OCI-LY3 (cell line): ENCODE results near the gene EFHC1.

Experiments used
- H2AFZ ChIP-seq: fragments of 200-600, 300-600 bp; shearing (Covaris generic); 2 replicates; pipeline ENCODE4 v1.6.0; 2014; ENCODE audit warnings: antibody characterized with exemption, low read depth, low read length
- H3K27ac ChIP-seq: fragments of 200-600, 300-600 bp; sonication (generic); 2 replicates; pipeline ENCODE4 v1.5.1; 2014; ENCODE audit warnings: mild to moderate bottlenecking, low read length, moderate library complexity, mixed read lengths
- H3K27me3 ChIP-seq: fragments of 200-600, 300-600 bp; sonication (generic); 2 replicates; pipeline ENCODE4 v1.6.1; 2014; ENCODE audit warnings: low read depth, low read length, mixed read lengths
- H3K36me3 ChIP-seq: fragments of 200-600, 300-600 bp; sonication (generic); replicated peaks from 2 replicates; pipeline ENCODE3; 2014; ENCODE audit warnings: low read depth, low read length, mixed read lengths
- H3K4me1 ChIP-seq: fragments of 300-600, 200-600 bp; sonication (generic); 2 replicates; pipeline ENCODE4 v1.6.1; 2014; ENCODE audit warnings: low read length, mixed read lengths
- H3K4me2 ChIP-seq: fragments of 200-600, 300-600 bp; sonication (generic); 2 replicates; pipeline ENCODE4 v1.6.1; 2014; ENCODE audit warnings: low read length, mixed read lengths
- H3K4me3 ChIP-seq: fragments of 300-600, 200-600 bp; sonication (generic); 2 replicates; pipeline ENCODE4 v1.5.1; 2014; ENCODE audit warnings: antibody characterized with exemption, mild to moderate bottlenecking, low read length, moderate library complexity
- H3K79me2 ChIP-seq: fragments of 300-600, 200-600 bp; shearing (Covaris generic); 2 replicates; pipeline ENCODE4 v1.6.1; 2014; ENCODE audit warnings: mild to moderate bottlenecking, low read length, mixed read lengths
- H3K9ac ChIP-seq: fragments of 300-600, 200-600 bp; shearing (Covaris generic); 2 replicates; pipeline ENCODE4 v1.6.0; 2014; ENCODE audit warnings: mild to moderate bottlenecking, low read length, moderate library complexity
- H3K9me3 ChIP-seq: fragments of 200-600, 300-600 bp; shearing (Covaris generic); 2 replicates; pipeline ENCODE4 v1.6.1; 2014; ENCODE audit warnings: low read length, mixed read lengths; ENCODE audit not compliant: insufficient read depth
- H4K20me1 ChIP-seq: fragments of 200-600, 300-600 bp; sonication (generic); 2 replicates; pipeline ENCODE4 v1.6.1; 2016; ENCODE audit warnings: low read length, mixed read lengths; ENCODE audit not compliant: insufficient read depth
- CTCF ChIP-seq: fragments of 200-600, 300-600 bp; sonication (generic); IDR thresholded peaks from 2 replicates; pipeline ENCODE4 v1.5.1; 2014; ENCODE audit warnings: antibody characterized with exemption, low read length, low read depth
- EZH2phosphoT487 ChIP-seq: fragments of 200-600 bp; shearing (Covaris generic); IDR thresholded peaks from 2 replicates; pipeline ENCODE4 v1.6.1; 2018; ENCODE audit warnings: antibody characterized with exemption, mixed run types, low read depth

EFHC1 gene

GRCh38 chr6:52499026-52499425, 78.9 kb downstream of the EFHC1 start:
- H3K79me2 ChIP-seq = no peaks in the 10 kb centered on the region
- H3K4me2 ChIP-seq = peak overlapping the region; percentile 80
- H3K36me3 ChIP-seq = peaks cover 24% of the 10 kb centered on the region
- peaks cover 70% of the 10 kb centered on the region for H3K4me1 ChIP-seq
- no peak overlapping the region for H2AFZ ChIP-seq
- no peaks in the 10 kb centered on the region for H3K9me3 ChIP-seq
- no peak overlapping the region for H3K4me3 ChIP-seq
- H4K20me1 ChIP-seq = no peaks in the 10 kb centered on the region
- peak overlapping the region; percentile 56; the same call in 1 of the 2 replicates for H3K9ac ChIP-seq
- no peak overlapping the region for H3K27ac ChIP-seq
- TF ChIP-seq EZH2phosphoT487 (no peak), CTCF (no peak)
- no peaks in the 10 kb centered on the region for H3K27me3 ChIP-seq

GRCh38 chr6:52499681-52500236, 79.6 kb downstream of the EFHC1 start:
- Histone ChIP-seq H3K9ac (no peak overlapping the region), H3K27ac (no peak overlapping the region), H3K36me3 (peaks cover 27% of the 10 kb centered on the region), H3K79me2 (no peaks in the 10 kb centered on the region), H4K20me1 (no peaks in the 10 kb centered on the region), H2AFZ (no peak overlapping the region), H3K4me1 (peaks cover 71% of the 10 kb centered on the region), H3K27me3 (no peaks in the 10 kb centered on the region), H3K4me2 (no peak overlapping the region), H3K9me3 (no peaks in the 10 kb centered on the region), H3K4me3 (no peak overlapping the region)
- TF ChIP-seq EZH2phosphoT487 (no peak), CTCF (no peak)

- Histone ChIP-seq H3K4me1 (peaks cover 66% of the 10 kb centered on the region), H3K27me3 (no peaks in the 10 kb centered on the region), H3K27ac (no peak overlapping the region), H3K4me2 (no peak overlapping the region), H2AFZ (no peak overlapping the region), H3K4me3 (no peak overlapping the region), H3K9ac (no peak overlapping the region), H4K20me1 (no peaks in the 10 kb centered on the region), H3K36me3 (peaks cover 27% of the 10 kb centered on the region), H3K9me3 (no peaks in the 10 kb centered on the region), H3K79me2 (no peaks in the 10 kb centered on the region)
- TF ChIP-seq EZH2phosphoT487 (no peak), CTCF (no peak)
Observed at GRCh38 chr6:52500238-52501129, 80.3 kb downstream of the EFHC1 start.

- Histone ChIP-seq H4K20me1 (no peaks in the 10 kb centered on the region), H3K4me3 (no peak overlapping the region), H3K27ac (no peak overlapping the region), H2AFZ (no peak overlapping the region), H3K9me3 (no peaks in the 10 kb centered on the region), H3K27me3 (no peaks in the 10 kb centered on the region), H3K4me2 (peak overlapping the region; percentile 64), H3K36me3 (peaks cover 35% of the 10 kb centered on the region), H3K79me2 (no peaks in the 10 kb centered on the region), H3K4me1 (peaks cover 53% of the 10 kb centered on the region), H3K9ac (peak overlapping the region; percentile 19; the same call in 1 of the 2 replicates)
- TF ChIP-seq EZH2phosphoT487 = no peak
- TF ChIP-seq CTCF = no peak
Observed at GRCh38 chr6:52502306-52503029, 82.3 kb downstream of the EFHC1 start.
